ENCODE data around the gene MAGED4.
"Not testable (repeated sequence)": the region's sequence is repeated elsewhere in the genome, so short reads cannot be mapped to it uniquely, and the experiment has no call there.

DNA sequence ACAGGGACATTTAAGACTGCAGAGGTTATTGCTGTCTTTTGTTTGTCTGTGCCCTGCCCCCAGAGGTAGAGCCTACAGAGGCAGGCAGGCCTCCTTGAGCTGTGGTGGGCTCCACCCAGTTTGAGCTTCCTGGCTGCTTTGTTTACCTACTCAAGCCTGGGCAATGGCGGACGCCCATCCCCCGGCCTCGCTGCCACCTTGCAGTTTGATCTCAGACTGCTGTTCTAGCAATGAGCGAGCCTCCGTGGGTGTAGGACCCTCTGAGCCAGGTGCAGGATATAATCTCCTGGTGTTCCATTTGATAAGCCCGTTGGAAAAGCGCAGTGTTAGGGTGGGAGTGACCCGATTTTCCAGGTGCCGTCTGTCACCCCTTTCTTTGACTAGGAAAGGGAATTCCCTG lies 34.0 kb upstream of the MAGED4 start:
- TF ChIP-seq, protein P1, sequence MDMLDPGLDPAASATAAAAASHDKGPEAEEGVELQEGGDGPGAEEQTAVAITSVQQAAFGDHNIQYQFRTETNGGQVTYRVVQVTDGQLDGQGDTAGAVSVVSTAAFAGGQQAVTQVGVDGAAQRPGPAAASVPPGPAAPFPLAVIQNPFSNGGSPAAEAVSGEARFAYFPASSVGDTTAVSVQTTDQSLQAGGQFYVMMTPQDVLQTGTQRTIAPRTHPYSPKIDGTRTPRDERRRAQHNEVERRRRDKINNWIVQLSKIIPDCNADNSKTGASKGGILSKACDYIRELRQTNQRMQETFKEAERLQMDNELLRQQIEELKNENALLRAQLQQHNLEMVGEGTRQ (IDR thresholded peaks at IDR 0.05; ENCODE audit: low read length) = not testable (repeated sequence)
- TF ChIP-seq POLR2AphosphoS5 (IDR thresholded peaks at IDR 0.05; ENCODE audit: low read depth, low read length); HDAC6 (IDR thresholded peaks at IDR 0.05; ENCODE audit: low read depth, low read length); TCF12 (IDR thresholded peaks at IDR 0.05; ENCODE audit: low read depth, low read length); POLR2A (IDR thresholded peaks at IDR 0.05; ENCODE audit: control extremely low read depth in 1 of 2, low read depth in 2 of 2, low read length in 2 of 2); SUZ12 (IDR thresholded peaks at IDR 0.05; ENCODE audit: low read length): not testable (repeated sequence)
- TF ChIP-seq, protein P2, sequence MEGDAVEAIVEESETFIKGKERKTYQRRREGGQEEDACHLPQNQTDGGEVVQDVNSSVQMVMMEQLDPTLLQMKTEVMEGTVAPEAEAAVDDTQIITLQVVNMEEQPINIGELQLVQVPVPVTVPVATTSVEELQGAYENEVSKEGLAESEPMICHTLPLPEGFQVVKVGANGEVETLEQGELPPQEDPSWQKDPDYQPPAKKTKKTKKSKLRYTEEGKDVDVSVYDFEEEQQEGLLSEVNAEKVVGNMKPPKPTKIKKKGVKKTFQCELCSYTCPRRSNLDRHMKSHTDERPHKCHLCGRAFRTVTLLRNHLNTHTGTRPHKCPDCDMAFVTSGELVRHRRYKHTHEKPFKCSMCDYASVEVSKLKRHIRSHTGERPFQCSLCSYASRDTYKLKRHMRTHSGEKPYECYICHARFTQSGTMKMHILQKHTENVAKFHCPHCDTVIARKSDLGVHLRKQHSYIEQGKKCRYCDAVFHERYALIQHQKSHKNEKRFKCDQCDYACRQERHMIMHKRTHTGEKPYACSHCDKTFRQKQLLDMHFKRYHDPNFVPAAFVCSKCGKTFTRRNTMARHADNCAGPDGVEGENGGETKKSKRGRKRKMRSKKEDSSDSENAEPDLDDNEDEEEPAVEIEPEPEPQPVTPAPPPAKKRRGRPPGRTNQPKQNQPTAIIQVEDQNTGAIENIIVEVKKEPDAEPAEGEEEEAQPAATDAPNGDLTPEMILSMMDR (IDR thresholded peaks at IDR 0.05; ENCODE audit: control extremely low read depth in 1 of 3, insufficient read depth in 1 of 3, low read depth in 1 of 3, low read length in 3 of 3) = not testable (repeated sequence)
